Karpas-422 (cell line): ENCODE data around the gene RAB27B. TPM values are rescaled to one million over a fixed set of nuclear protein-coding genes. Genes with fewer than 3 reads are reported as not detected.

Experiments used
- DNase-seq: peaks from one replicate; pipeline ENCODE4 v3.0.0-alpha.2; 2015
- H2AFZ ChIP-seq: fragments of 200-600 bp; sonication (generic); 2 replicates; pipeline ENCODE4 v1.6.1; 2014; ENCODE audit warnings: antibody characterized with exemption, low read length, mixed read lengths
- H3K27ac ChIP-seq: fragments of 200-600 bp; sonication (generic); 2 replicates; pipeline ENCODE4 v1.5.1; 2014; ENCODE audit warnings: mild to moderate bottlenecking, low read length, moderate library complexity
- H3K27me3 ChIP-seq: fragments of 200-600 bp; sonication (generic); 2 replicates; pipeline ENCODE4 v1.6.1; 2014; ENCODE audit warnings: low read length, mixed read lengths
- H3K36me3 ChIP-seq: fragments of 200-600 bp; sonication (generic); 2 replicates; pipeline ENCODE4 v1.6.1; 2014; ENCODE audit warnings: low read length, mixed read lengths; ENCODE audit not compliant: insufficient read depth
- H3K4me1 ChIP-seq: fragments of 200-600 bp; sonication (generic); 2 replicates; pipeline ENCODE4 v1.6.1; 2014; ENCODE audit warnings: mild to moderate bottlenecking, low read length, mixed read lengths
- H3K4me2 ChIP-seq: fragments of 200-600 bp; sonication (generic); 2 replicates; pipeline ENCODE4 v1.6.1; 2014; ENCODE audit warnings: low read length, low read depth, mild to moderate bottlenecking; ENCODE audit not compliant: poor library complexity, severe bottlenecking
- H3K4me3 ChIP-seq: fragments of 200-600 bp; sonication (generic); 2 replicates; pipeline ENCODE4 v1.5.1; 2014; ENCODE audit warnings: mild to moderate bottlenecking, antibody characterized with exemption, low read length, mixed read lengths
- H3K79me2 ChIP-seq: fragments of 200-600 bp; sonication (generic); 2 replicates; pipeline ENCODE4 v1.6.1; 2014; ENCODE audit warnings: mild to moderate bottlenecking, low read length, mixed read lengths
- H3K9ac ChIP-seq: fragments of 200-600 bp; sonication (generic); 2 replicates; pipeline ENCODE4 v1.6.0; 2014; ENCODE audit warnings: low read length
- H3K9me2 ChIP-seq: fragments of 200-600 bp; sonication (generic), shearing (Covaris generic); replicated peaks from 2 replicates; pipeline ENCODE4 v1.6.0; 2014; ENCODE audit warnings: mild to moderate bottlenecking, low read length, moderate library complexity; ENCODE audit not compliant: insufficient read depth
- H3K9me3 ChIP-seq: fragments of 300-700, 200-600 bp; sonication (generic); 2 replicates; pipeline ENCODE4 v1.6.1; 2014; ENCODE audit warnings: low read length, mixed read lengths
- H4K20me1 ChIP-seq: fragments of 200-600 bp; sonication (generic); 2 replicates; pipeline ENCODE4 v1.6.1; 2014; ENCODE audit warnings: mild to moderate bottlenecking, antibody characterized with exemption, low read length, low read depth; ENCODE audit not compliant: insufficient read depth
- total RNA-seq: library from RNA; depleted of rRNA; stranded (reverse); fragments of >200 nt; shearing (Covaris generic); gene quantifications from 2 replicates; pipeline ENCODE4 v1.2.3, GENCODE V29; 2014; ENCODE audit warnings: low replicate concordance

The RAB27B gene
- total RNA-seq, 1 experiment from 2014 or later: 0.11 TPM

DNA sequence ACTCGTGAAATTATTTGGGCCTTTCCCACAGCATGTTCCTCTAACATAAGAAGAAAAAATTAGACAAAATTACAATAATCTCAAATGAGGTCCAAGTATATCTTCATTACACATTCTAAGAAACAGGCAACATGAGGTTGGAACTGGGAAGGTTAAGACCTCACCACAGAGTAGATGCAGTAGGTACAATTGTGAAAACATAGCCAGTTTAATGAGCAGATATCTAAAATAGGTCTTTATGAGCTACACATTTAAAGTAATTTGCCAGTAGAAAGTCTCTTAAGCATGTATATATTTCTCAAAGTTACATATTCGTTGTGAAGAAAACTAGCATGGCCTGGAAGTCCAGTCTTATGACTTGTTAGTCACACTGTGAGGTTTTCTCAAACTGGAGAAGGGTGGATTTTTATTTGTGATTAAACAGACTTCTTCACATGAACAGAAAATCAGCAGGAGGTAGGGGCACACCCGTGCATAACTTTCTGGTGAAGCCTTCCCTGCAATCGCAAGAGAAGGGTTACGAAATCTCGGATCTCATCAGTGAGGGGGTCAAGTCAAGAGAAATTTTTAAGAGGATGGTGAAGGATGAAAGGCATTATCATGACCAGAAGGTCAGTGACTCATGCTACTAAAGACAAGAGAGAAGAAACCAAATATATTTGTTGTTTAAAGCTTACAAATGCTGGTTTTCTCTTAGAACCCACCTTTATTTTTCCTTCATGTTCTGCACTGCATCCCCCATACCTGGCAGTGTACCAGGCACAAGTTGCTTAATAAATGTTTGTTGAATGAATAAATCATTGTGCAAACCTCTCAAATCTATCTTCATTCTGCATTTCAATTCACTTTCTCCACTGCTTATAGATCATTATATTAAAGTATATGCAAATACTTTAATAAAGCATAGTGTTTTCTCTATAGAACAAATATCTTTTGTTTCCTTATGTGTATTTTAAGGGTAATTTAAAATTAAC lies 5.1 kb upstream of the RAB27B start:
- Histone ChIP-seq H3K79me2 (no peaks in the 10 kb centered on the region), H4K20me1 (no peaks in the 10 kb centered on the region), H3K36me3 (no peaks in the 10 kb centered on the region), H3K4me2 (no peak overlapping the region), H2AFZ (no peak overlapping the region), H3K4me1 (no peaks in the 10 kb centered on the region), H3K27ac (no peak overlapping the region), H3K9ac (no peak overlapping the region), H3K9me3 (no peaks in the 10 kb centered on the region), H3K9me2 (no peaks in the 10 kb centered on the region), H3K27me3 (no peaks in the 10 kb centered on the region), H3K4me3 (no peak overlapping the region)
- DNase-seq: no peak

- DNase-seq: no peak
- Histone ChIP-seq H3K79me2 (no peaks in the 10 kb centered on the region), H3K27ac (no peak overlapping the region), H3K27me3 (no peaks in the 10 kb centered on the region), H3K9ac (no peak overlapping the region), H3K9me2 (no peaks in the 10 kb centered on the region), H3K36me3 (no peaks in the 10 kb centered on the region), H2AFZ (no peak overlapping the region), H3K4me2 (no peak overlapping the region), H3K4me1 (no peaks in the 10 kb centered on the region), H3K4me3 (no peak overlapping the region), H3K9me3 (no peaks in the 10 kb centered on the region), H4K20me1 (no peaks in the 10 kb centered on the region)
Observed at GRCh38 chr18:54824761-54825160, 3.5 kb upstream of the RAB27B start.

GRCh38 chr18:54825601-54826344 lies 2.5 kb upstream of the RAB27B start:
- no peaks in the 10 kb centered on the region for H3K9me2 ChIP-seq
- no peak overlapping the region for H3K27ac ChIP-seq
- H3K27me3 ChIP-seq: no peaks in the 10 kb centered on the region
- H3K79me2 ChIP-seq: no peaks in the 10 kb centered on the region
- no peak overlapping the region for H3K4me3 ChIP-seq
- H4K20me1 ChIP-seq: no peaks in the 10 kb centered on the region
- no peak for DNase-seq
- H2AFZ ChIP-seq: no peak overlapping the region
- no peaks in the 10 kb centered on the region for H3K9me3 ChIP-seq
- H3K4me1 ChIP-seq: no peaks in the 10 kb centered on the region
- no peaks in the 10 kb centered on the region for H3K36me3 ChIP-seq
- no peak overlapping the region for H3K4me2 ChIP-seq
- H3K9ac ChIP-seq: no peak overlapping the region

DNA sequence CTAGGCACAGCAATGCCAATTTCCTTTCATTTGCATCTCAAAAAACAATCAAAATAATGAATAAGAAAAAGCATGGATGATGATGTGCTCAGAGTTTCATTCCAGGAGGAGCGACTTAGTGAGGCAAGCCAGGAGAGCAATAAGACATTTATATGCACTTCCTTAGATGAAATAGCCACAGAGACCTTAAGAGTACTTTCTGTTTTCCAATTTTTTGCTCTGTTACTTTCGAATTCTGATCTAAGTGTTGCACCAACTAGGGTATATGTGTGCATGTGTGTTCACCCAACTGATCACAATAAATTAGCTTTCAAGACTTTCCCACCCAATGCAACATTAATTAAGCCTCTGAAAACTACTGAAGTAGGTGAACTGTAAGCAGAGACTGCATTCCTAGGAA lies 709 bp downstream of the RAB27B start:
- H3K4me2 ChIP-seq: no peak overlapping the region
- no peaks in the 10 kb centered on the region for H4K20me1 ChIP-seq

GRCh38 chr18:54829856-54830255 lies 1.6 kb downstream of the RAB27B start:
- no peak overlapping the region for H3K4me2 ChIP-seq
- no peak overlapping the region for H3K9ac ChIP-seq
- H2AFZ ChIP-seq: no peak overlapping the region
- no peaks in the 10 kb centered on the region for H3K9me2 ChIP-seq
- no peaks in the 10 kb centered on the region for H3K36me3 ChIP-seq
- no peak overlapping the region for H3K27ac ChIP-seq
- H3K79me2 ChIP-seq: no peaks in the 10 kb centered on the region
- H3K4me1 ChIP-seq: no peaks in the 10 kb centered on the region
- H3K9me3 ChIP-seq: no peaks in the 10 kb centered on the region
- H3K27me3 ChIP-seq: no peaks in the 10 kb centered on the region
- no peak for DNase-seq
- H4K20me1 ChIP-seq: no peaks in the 10 kb centered on the region
- H3K4me3 ChIP-seq: no peak overlapping the region

More for the DNA sequence above, 709 bp downstream of the RAB27B start:
- Histone ChIP-seq H3K9me2 (no peaks in the 10 kb centered on the region), H3K27me3 (no peaks in the 10 kb centered on the region), H3K9ac (no peak overlapping the region), H2AFZ (no peak overlapping the region), H3K36me3 (no peaks in the 10 kb centered on the region), H3K9me3 (no peaks in the 10 kb centered on the region), H3K79me2 (no peaks in the 10 kb centered on the region), H3K4me1 (no peaks in the 10 kb centered on the region), H3K4me3 (no peak overlapping the region), H3K27ac (no peak overlapping the region)
- DNase-seq: no peak

DNA sequence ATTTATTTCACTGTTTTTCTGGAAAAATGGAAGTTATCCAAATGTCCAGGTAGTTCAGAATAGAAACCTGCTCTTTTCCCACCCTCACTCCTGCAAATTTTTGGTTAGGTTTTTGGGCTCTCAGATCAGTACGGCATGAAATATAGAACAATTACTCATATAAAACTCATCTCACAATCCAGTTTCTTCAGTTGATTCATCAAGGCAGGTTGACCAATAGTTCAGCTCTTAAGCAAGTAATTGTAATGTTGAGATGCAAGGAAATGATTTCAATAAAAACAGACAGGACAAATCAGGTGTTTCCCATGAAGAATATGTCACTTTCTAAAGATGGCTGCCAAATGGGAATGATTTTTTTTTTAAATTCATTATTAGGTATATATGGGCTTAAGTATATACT lies 2.0 kb downstream of the RAB27B start:
- no peaks in the 10 kb centered on the region for H3K4me1 ChIP-seq
- H2AFZ ChIP-seq: no peak overlapping the region
- H3K27ac ChIP-seq: no peak overlapping the region
- no peaks in the 10 kb centered on the region for H3K9me2 ChIP-seq
- no peak overlapping the region for H3K4me2 ChIP-seq
- no peaks in the 10 kb centered on the region for H3K27me3 ChIP-seq
- no peaks in the 10 kb centered on the region for H4K20me1 ChIP-seq
- no peaks in the 10 kb centered on the region for H3K9me3 ChIP-seq
- H3K79me2 ChIP-seq: no peaks in the 10 kb centered on the region
- H3K4me3 ChIP-seq: no peak overlapping the region
- no peak for DNase-seq
- H3K36me3 ChIP-seq: no peaks in the 10 kb centered on the region
- no peak overlapping the region for H3K9ac ChIP-seq

GRCh38 chr18:54830866-54831265 lies 2.6 kb downstream of the RAB27B start:
- H3K4me2 ChIP-seq: no peak overlapping the region
- H4K20me1 ChIP-seq: no peaks in the 10 kb centered on the region
- H3K9ac ChIP-seq: no peak overlapping the region
- H3K27me3 ChIP-seq: 0 out of 2 replicates have a peak, but pooled peaks cover 4% of the 10 kb centered on the region
- no peaks in the 10 kb centered on the region for H3K79me2 ChIP-seq
- H3K27ac ChIP-seq: no peak overlapping the region
- DNase-seq: no peak
- no peak overlapping the region for H2AFZ ChIP-seq
- H3K9me3 ChIP-seq: no peaks in the 10 kb centered on the region
- H3K4me1 ChIP-seq: no peaks in the 10 kb centered on the region
- no peak overlapping the region for H3K4me3 ChIP-seq
- H3K36me3 ChIP-seq: no peaks in the 10 kb centered on the region
- no peaks in the 10 kb centered on the region for H3K9me2 ChIP-seq

GRCh38 chr18:54835944-54836343 lies 7.7 kb downstream of the RAB27B start:
- no peak overlapping the region for H3K4me3 ChIP-seq
- H3K4me1 ChIP-seq: no peaks in the 10 kb centered on the region
- no peak for DNase-seq
- H3K79me2 ChIP-seq: no peaks in the 10 kb centered on the region
- H3K4me2 ChIP-seq: no peak overlapping the region
- no peaks in the 10 kb centered on the region for H3K36me3 ChIP-seq
- no peak overlapping the region for H3K9ac ChIP-seq
- H3K27ac ChIP-seq: no peak overlapping the region
- no peaks in the 10 kb centered on the region for H3K9me3 ChIP-seq
- H4K20me1 ChIP-seq: no peaks in the 10 kb centered on the region
- H2AFZ ChIP-seq: no peak overlapping the region
- no peaks in the 10 kb centered on the region for H3K9me2 ChIP-seq
- 0 out of 2 replicates have a peak, but pooled peaks cover 4% of the 10 kb centered on the region for H3K27me3 ChIP-seq
